ENCODE data around the gene TGFBI.

Gene TGFBI

GRCh38 chr5:135993880-135994636 lies 34.7 kb upstream of the TGFBI start:
- DNase-seq (ENCODE audit: extremely low read depth, low read depth): peak; percentile 91
- no peak overlapping the region for H3K4me3 ChIP-seq (replicated peaks; ENCODE audit: low read depth, low read length)
- no peak for TF ChIP-seq CTCF (IDR thresholded peaks at IDR 0.05; ENCODE audit: low read depth, low read length, missing control alignments)

GRCh38 chr5:135995976-135996375 lies 32.8 kb upstream of the TGFBI start:
- DNase-seq (ENCODE audit: extremely low read depth, low read depth): no peak
- TF ChIP-seq CTCF (IDR thresholded peaks at IDR 0.05; ENCODE audit: low read depth, low read length, missing control alignments): no peak
- no peak overlapping the region for H3K4me3 ChIP-seq (replicated peaks; ENCODE audit: low read depth, low read length)

DNA sequence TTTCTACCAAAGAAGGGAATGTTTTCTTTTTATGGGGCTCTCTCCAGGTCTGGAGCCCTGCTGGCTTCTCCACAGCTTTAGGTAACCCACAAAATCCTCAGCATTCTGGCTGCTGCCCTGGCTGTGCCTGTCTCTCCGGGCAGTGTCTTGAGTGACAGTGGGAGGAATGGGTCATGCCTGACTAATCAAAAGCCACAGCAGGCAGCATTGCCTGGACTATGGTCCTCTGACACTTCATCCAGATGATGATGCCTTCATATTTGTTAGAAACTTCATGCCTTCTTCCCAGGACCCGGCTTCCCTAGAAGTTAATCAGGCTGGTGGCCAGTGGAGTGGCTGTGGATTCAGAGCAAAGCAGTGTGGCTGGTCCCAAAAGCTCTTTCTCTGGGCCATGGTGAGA lies 32.2 kb upstream of the TGFBI start:
- no peak overlapping the region for H3K4me3 ChIP-seq (replicated peaks; ENCODE audit: low read depth, low read length)
- DNase-seq (ENCODE audit: extremely low read depth, low read depth): no peak
- TF ChIP-seq CTCF (IDR thresholded peaks at IDR 0.05; ENCODE audit: low read depth, low read length, missing control alignments): no peak

- DNase-seq (ENCODE audit: extremely low read depth, low read depth): no peak
- H3K4me3 ChIP-seq (replicated peaks; ENCODE audit: low read depth, low read length): no peak overlapping the region
- no peak for TF ChIP-seq CTCF (IDR thresholded peaks at IDR 0.05; ENCODE audit: low read depth, low read length, missing control alignments)
Measured at GRCh38 chr5:135997673-135998335, 31.0 kb upstream of the TGFBI start.

GRCh38 chr5:135998889-135999288 lies 29.9 kb upstream of the TGFBI start:
- no peak for TF ChIP-seq CTCF (IDR thresholded peaks at IDR 0.05; ENCODE audit: low read depth, low read length, missing control alignments)
- DNase-seq (ENCODE audit: extremely low read depth, low read depth): no peak
- H3K4me3 ChIP-seq (replicated peaks; ENCODE audit: low read depth, low read length): no peak overlapping the region

DNA sequence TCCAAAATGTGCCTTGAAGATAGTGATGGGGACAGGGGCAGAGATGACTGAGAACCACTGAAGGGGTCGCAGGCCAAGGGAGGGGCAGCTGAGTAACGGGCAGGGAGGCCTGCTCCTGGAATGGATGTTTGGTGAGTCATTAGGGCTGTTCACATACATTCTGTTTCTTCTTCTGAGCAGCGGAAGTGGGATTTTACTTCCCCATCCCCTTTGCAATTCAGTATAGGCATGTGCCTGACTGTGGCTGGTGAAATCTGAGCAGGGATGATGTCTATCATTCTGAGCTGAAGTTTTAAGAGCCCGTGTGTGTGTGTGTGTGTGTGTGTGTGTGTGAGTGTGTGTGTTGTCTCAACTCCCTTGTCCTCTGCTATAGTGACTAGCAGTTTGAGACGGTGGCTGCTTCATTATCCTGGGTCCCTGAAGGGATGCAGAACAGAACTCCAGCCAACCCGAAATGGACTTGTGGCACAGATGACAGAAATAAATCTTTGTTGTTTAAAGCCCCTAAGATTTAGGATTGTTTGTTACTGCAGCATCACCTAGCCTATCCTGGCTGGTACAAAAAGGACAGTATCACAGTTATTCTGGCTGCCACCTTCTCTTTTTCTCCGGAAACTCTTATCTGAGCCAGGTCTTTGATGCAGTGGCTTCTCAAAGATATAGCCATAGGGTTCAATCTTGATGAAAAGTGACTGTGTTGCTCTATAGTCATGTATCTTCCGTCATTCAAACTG lies 29.2 kb upstream of the TGFBI start:
- peak; percentile 92 for DNase-seq (ENCODE audit: extremely low read depth, low read depth)
- TF ChIP-seq CTCF (IDR thresholded peaks at IDR 0.05; ENCODE audit: low read depth, low read length, missing control alignments): no peak

More for the DNA sequence above, 29.2 kb upstream of the TGFBI start:
- no peak overlapping the region for H3K4me3 ChIP-seq (replicated peaks; ENCODE audit: low read depth, low read length)

Data from HFF-Myc (cell line).